ENCODE data around the gene TNFRSF13B. TPM values are rescaled to one million over a fixed set of nuclear protein-coding genes. Genes with fewer than 3 reads are reported as not detected.
"Not testable (repeated sequence)": the region's sequence is repeated elsewhere in the genome, so short reads cannot be mapped to it uniquely, and the experiment has no call there.

The TNFRSF13B gene
- total and polyA plus RNA-seq, 8 donors, result 0.25 to 1.8 (median 1.1) TPM; not detected in 4

GRCh38 chr17:16923097-16923903 is 48.6 kb downstream of the TNFRSF13B start:
- Histone ChIP-seq H3K9me3 (no peaks in the 10 kb centered on the region), H3K27me3 (no peaks in the 10 kb centered on the region), H3K27ac (no peak overlapping the region), H3K36me3 (no peaks in the 10 kb centered on the region), H3K4me3 (no peak overlapping the region), H3K4me1 (no peaks in the 10 kb centered on the region)
- WGBS, 5 donors, result 88 to 90% (median 88%) methylated on average over 11 to 17 of the region's 17 CpGs
- intact Hi-C loops (cut with DNase I; ENCODE audit: low total_unique reads), result no loop called here
- TF ChIP-seq POLR2A (IDR thresholded peaks at IDR 0.05) (no peak), CTCF (IDR thresholded peaks at IDR 0.05) (no peak), POLR2AphosphoS5 (IDR thresholded peaks at IDR 0.05) (no peak), EP300 (IDR thresholded peaks at IDR 0.05) (no peak)
- DNase-seq, result peak in 1 of 2 donors; percentile 25

GRCh38 chr17:16922386-16923096 is 49.4 kb downstream of the TNFRSF13B start:
- DNase-seq, result no peak
- 47 to 67% (median 55%) methylated on average over 3 to 4 of the region's 4 CpGs for WGBS, 5 donors
- intact Hi-C loops (cut with DNase I; ENCODE audit: low total_unique reads), result no loop called here
- Histone ChIP-seq H3K27ac (no peak overlapping the region), H3K4me3 (no peak overlapping the region), H3K4me1 (no peaks in the 10 kb centered on the region), H3K36me3 (no peaks in the 10 kb centered on the region), H3K9me3 (no peaks in the 10 kb centered on the region), H3K27me3 (no peaks in the 10 kb centered on the region)
- TF ChIP-seq EP300 (IDR thresholded peaks at IDR 0.05), result no peak
- no peak for TF ChIP-seq POLR2A (IDR thresholded peaks at IDR 0.05)
- TF ChIP-seq POLR2AphosphoS5 (IDR thresholded peaks at IDR 0.05), result no peak
- TF ChIP-seq CTCF (IDR thresholded peaks at IDR 0.05), result no peak

- H3K4me1 ChIP-seq; H3K9me3 ChIP-seq; H3K4me3 ChIP-seq; H3K27me3 ChIP-seq; H3K27ac ChIP-seq; intact Hi-C loops (cut with DNase I; ENCODE audit: low total_unique reads); DNase-seq; H3K36me3 ChIP-seq: not testable (repeated sequence)
- WGBS, 5 donors, result 90 to 95% (median 94%) methylated on average over 6 of the region's 6 CpGs
These were observed 50.5 kb downstream of the TNFRSF13B start for GRCh38 chr17:16921451-16921850.

- no peak overlapping the region for H3K4me3 ChIP-seq
- WGBS, 5 donors, result 90 to 96% (median 93%) methylated on average over 8 of the region's 8 CpGs
- H3K27me3 ChIP-seq, result no peaks in the 10 kb centered on the region
- H3K9me3 ChIP-seq, result no peaks in the 10 kb centered on the region
- no peak overlapping the region for H3K27ac ChIP-seq
- no peaks in the 10 kb centered on the region for H3K36me3 ChIP-seq
- no peak for TF ChIP-seq POLR2AphosphoS5 (IDR thresholded peaks at IDR 0.05)
- no peak for TF ChIP-seq CTCF (IDR thresholded peaks at IDR 0.05)
- TF ChIP-seq EP300 (IDR thresholded peaks at IDR 0.05), result no peak
- no peak for TF ChIP-seq POLR2A (IDR thresholded peaks at IDR 0.05)
- intact Hi-C loops (cut with DNase I; ENCODE audit: low total_unique reads), result no loop called here
- no peak for DNase-seq
- H3K4me1 ChIP-seq, result no peaks in the 10 kb centered on the region
These were observed 51.3 kb downstream of the TNFRSF13B start for GRCh38 chr17:16920628-16921020.

Measured in stomach (tissue), 9 donors.